Measurements from ENCODE around the gene SH3RF1.

The SH3RF1 gene

DNA sequence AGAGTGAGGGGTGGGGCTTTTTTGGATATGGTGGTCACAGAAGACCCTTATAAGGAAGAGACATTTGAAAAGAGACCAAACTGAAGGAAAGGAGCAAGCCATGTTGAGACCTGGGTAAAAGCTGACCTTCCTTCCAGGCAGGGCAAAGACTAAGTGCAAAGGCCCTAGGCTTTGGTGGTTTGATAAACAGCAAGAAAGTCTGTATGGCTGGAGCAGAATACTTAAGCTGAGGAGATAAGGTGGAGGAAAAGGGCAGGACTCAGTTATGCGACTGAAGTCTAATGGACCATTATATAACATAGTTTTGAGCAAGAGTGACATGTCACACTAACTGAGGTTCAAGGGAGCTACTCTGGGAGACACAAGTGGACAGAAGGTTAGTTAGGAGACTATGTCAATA is 20.0 kb downstream of the SH3RF1 start:
- DNase-seq: no peak

DNA sequence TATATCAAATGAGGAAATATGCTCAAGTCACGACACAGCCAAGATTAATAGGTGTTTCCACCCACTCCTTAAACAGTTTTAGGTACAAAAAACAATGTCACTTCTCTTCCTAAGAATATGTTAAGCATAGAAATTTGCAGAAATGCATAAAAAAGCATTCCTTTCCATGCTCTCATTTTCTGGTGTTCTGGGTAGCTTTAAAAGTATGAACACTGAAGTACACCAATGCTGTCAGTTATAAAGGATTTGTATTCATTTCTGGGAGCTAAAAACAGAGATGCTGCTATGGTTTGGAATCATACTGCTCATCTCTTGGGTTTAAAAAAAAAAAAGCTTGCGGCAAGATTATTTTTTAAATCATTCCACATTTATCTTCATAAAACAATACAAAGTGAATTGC is 20.8 kb downstream of the SH3RF1 start:
- no peak for DNase-seq

DNA sequence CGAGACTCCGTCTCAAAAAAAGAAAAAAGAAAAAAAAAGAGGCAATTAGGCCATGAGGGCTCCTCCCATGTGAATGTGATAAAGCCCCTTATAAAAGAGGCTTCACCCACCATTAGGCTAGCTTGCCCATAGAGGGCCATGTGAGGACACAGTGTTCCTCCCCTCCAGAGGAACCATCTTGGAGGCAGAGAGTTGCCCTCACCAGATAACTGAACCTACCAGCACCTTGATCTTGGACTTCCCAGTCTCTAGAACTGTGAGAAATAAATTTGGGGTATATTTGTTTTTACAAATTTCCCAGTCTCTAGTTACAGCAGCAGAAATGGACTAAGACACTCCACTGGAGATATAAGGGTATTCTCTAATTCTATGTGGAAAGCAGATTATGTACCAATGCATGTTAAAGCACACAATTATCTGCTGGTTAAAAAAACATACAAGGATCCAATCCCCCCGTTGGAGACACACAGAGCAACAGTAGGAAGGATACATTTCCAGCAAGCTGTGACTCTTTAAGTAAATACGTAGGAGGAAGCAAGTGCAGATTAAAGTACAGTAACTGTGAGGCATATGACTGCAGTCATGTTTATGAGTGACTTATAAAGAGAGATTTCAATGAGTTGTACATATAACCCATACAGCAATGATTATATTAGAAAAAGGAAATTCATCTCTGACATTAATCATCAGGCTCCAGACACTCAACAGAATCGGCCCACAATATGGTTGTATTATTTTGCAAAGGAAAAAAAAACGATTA is 21.4 kb downstream of the SH3RF1 start:
- DNase-seq: no peak

DNA sequence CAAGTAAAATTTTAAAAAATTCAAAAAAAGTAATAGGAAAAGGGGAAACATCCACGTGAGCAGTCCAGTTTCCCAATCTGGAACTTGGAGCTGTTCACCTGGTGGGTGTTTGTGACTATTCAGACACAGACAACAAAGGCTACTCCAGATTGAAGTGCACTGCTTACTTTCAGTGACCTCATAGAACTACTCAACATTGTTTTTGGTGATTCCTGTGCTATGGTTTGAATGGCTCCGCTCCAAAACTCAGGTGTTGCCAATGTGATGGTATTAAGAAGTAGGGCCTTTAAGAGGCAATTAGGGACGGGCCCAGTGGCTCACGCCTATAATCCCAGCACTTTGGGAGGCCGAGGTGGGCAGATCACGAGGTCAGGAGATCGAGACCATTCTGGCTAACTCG is 22.1 kb downstream of the SH3RF1 start:
- DNase-seq: no peak

DNA sequence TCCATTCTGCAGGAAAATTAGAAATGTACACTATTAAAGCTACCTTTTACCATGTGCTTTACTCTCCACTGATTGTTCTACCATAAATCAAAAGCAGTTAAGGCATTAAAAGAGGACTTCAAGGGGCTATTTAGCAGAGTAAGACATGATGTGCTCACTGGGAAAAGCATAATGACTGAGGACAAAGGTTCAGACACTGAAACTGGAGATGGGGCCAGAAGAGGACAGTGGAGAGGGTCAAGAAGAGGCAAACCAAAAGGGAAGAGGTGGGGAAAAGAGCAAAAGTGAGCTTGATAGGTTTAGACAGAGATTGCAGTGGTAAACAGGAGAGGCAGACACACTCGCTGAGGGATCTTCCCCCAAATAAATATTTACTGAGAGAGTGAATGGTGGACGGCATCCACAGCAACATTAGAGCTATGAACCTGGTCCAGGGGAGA is 23.8 kb downstream of the SH3RF1 start:
- no peak for DNase-seq

DNA sequence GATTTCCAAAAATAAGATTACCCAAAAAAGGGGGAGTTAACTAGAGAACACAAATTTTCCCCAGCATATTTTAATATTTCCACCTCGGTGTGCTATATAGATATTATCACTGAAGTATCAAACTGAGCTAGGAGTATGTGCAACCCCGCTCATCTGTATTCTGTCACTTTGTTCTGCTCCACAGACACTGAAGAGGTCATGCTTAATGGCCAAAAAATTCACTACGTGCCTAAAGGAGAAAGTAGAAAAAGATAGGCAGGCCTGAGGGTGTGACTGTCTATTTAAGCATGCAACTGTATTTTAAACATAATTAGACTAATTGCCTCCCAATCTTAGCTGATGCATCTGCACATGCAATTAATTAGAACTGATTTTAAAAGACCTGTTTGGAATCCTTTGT is 24.5 kb downstream of the SH3RF1 start:
- DNase-seq: no peak

DNA sequence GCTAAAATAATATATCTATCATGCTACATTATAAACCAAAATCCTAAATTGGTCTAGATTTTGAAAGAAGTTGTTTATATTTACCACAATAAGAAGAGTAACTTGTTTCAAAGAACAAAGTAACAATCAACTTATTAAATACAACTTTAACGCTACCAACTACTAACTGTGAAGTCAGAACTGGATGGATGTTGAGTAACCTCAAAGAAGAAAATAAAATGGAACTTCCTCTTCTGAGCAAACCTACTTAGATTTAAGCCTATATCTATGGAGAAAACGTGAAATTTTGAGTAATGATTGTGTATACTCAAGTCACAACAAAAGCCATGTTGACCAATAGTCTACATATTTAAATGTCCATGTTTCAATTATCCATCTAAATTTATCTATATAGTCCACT is 25.7 kb downstream of the SH3RF1 start:
- no peak for DNase-seq

DNA sequence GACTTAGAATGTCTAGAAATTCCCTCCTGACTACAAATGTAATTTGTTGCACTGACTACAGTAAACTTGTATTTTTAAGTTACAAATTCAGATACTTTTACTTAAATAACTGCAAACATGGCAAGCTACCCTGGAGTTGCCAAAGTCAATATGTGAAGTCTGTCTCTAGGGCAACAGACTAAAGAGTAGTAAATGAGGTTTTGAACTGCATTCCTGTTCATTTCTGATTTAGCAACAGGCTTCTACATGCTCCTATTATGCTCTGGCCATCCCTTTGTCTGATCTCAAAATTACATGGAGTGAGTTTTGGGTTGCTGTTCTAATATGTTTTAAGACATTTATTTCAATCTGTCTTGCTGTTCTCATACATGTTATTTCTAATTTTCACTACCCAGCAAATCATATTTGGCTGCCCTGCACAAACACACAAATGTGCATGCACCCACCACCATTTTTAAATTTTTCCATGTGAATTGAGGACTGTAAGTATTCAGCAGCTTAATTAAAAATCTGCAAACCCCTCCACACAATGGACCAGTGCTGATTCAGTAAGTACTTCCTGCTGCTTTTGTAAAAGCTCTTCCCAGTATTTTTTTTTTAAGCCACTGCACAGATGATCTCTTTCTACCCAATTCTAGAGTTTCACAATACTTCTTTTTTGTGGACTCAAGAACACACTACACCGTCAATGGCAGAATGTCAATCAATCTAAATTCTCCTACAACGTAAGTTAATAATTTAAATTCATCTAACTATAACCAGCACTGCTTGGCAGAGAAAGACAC is 26.7 kb downstream of the SH3RF1 start:
- no peak for DNase-seq

DNA sequence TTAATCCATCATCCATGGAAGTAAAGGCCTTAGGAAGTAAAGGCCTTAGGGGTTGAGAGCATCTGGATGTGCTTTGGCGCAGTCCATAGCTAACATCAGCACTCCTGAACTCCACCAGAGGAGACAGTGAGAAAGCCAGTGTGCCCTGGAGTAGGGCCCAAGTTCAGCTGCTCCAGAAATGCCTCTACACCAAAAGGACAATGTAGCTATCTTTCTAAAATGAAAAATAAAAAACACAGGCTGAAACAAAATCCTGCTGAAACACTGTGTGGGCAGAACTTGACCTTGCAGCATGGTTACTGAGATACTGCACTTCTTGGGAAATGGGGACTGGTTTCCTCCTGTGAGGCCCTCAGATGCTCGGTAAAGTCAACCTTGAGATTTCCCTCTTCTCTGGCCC is 29.3 kb downstream of the SH3RF1 start:
- no peak for DNase-seq

DNA sequence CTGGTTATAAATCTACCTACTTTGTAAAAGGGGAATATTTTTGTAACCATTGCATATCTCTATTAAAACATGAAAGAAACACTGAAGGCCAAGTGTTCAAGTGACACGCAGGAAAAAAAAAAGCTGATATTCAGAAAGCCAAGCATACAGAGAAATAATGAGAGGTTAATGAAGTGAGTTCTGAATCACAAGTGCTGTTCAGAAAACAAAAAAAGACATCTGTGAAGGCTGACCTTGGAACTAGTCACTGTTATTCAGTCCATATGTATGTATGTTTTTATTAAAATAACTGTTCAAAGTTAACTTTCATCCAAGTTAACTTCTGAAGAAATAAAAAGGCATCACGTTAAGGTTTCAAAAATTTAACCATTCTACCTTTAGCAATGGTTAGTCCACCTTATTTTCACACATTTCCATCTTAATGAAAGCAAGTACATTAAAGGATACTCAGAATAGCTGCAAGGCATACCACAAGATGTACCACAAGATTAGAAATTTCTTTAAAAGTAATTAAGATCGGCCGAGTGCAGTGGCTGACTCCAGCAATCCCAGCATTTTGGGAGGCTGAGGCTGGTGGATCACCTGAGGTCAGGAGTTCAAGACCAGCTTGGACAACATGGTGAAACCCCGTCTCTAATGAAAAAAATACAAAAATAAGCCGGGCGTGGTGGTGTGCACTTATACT is 31.4 kb downstream of the SH3RF1 start:
- DNase-seq: no peak

DNA sequence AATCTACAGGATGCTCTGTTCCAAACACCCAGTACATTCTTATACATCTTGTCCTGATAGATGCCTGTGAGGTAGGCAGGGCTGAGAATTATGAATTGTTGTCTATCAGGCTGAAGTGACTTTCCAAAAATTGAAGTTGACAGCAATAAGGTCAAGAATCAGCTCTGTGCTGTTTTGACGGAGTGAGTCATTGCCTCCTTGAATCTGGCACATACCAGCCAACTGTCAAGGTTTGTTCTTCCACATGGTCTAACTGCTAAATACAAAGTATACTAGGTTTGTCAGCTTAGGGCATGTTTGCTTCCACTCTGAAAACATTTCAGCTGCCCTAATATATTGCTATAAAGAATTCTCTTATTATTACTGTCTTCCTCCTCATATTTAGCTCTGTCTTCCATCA is 32.3 kb downstream of the SH3RF1 start:
- DNase-seq: no peak

DNA sequence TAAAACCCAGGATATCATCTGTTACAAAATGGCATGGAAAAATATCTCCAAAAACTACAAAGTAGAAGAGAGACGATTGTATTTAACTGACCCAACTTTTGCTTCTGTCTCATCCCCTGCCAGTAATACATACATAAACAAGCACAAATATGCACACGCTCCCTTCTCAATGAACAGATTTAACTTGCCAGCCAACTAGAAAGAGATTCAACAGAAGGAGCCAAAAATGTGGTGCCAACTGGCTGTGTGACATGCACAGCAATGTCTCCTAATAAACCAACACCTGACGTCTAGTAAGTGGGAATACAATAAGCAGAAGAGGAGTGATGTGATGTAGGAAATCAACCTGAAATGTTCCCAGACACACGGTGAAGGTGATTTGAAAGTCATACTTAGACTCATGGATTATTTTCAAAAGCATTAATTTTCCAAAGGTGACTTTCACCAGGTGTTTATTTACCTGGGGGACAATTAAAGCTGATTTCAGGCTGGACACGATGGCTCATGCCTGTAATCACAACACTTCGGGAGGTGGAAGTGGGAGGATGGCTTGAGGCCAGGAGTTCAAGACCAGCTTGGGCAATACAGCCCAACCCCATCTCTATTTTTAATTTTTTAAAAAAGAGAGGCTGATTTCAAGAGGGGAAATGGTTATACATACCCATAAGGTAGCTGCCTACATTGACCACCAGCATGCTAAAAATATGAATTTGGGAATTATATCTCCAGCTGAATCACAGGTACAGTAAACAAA is 33.7 kb downstream of the SH3RF1 start:
- DNase-seq: no peak

DNA sequence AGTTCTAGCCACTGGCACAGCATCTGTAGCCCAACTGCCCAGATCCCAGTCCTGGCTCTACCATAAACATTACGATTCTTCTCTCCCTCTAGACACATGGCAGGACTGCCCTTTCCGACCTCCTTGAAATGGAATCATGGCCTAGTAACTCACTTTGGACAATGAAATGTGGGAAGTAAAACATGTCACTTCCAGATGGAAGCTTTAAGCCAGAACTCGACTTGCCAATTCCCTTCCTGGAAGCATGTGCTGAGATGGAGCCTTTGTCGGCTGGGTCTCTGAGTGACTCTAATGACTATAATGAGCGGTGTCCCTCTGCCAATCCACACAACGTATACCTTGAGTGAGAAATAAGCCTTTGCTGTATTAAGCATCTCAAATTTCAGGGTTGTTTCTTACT is 34.7 kb downstream of the SH3RF1 start:
- DNase-seq: no peak

DNA sequence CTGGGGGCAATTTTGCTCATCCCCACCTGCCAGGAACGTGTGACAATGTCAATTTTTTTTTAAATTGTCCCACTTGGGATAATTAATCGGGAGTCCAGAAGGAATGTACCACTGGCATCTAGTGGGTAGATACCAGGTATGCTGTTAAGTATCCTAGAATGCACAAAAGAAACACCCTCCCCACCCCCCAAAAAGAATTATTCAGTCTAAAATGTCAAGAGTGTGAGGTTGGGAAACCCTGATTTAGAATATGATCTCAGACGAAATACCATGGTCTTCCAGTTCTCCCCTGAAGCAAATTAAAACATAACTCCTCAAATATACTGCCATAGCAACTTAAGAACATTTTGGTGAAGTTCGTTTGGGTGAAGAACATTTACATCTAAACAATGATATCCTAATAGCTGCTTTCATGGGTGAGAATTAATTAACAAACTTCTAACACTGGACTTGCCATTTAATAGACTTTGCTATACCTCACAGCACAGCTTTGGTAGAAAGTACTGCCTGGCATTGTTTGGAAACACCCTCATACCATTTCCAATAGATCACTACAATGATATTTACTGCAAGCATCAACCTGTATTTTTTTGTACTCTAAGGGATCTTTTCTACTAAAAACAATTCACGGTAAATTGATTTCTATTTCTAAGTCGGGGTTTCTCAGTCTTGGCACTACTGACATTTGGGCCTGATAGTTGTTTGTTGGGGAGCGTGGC is 36.5 kb downstream of the SH3RF1 start:
- DNase-seq: no peak

DNA sequence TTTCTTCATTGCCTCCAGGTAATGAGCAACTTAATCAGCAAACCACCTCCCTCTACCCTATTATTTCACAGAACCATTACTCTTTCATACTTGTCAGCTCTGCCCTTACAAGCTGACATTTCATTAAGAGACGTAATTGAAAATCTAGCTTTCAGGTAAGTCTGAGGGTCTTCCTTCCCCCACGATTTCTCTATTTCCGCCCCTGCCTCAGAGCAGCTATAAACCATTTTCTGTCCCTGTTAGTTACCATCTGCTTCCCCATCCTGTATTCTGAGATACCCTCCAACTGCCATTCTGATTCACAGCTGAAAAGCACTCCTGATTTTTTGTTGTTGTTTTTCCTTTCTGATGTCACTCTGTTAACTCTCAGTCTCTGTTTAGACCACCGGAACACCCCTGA is 37.1 kb downstream of the SH3RF1 start:
- DNase-seq: no peak

DNA sequence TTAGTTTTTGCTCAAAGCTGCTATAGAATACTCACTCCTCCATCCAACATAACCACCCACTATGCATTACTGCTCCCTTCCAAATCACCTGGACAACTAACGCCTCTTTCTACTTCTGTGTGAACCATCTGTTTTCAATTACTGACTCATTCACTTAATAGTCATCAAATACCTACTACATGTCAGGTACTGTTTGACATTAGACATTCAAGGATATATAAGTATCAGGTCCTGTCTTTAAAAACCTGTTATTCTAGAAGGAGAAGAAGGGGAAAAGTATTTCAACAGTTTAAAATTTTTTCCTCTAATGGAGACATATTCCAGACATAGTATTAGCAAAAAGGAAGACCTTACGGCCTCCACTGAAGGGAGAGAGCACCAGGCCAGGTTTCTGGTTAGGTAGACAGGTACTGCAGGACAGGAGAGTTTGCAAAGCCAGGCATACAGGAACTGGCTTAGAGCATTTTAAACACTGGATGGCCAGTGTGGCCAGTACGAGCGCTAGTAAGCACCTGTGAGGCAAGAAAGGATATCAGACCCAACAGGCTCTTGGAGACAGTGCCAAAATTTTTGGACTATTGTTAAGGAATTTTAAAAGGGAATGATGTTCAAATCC is 39.0 kb downstream of the SH3RF1 start:
- DNase-seq: no peak

DNA sequence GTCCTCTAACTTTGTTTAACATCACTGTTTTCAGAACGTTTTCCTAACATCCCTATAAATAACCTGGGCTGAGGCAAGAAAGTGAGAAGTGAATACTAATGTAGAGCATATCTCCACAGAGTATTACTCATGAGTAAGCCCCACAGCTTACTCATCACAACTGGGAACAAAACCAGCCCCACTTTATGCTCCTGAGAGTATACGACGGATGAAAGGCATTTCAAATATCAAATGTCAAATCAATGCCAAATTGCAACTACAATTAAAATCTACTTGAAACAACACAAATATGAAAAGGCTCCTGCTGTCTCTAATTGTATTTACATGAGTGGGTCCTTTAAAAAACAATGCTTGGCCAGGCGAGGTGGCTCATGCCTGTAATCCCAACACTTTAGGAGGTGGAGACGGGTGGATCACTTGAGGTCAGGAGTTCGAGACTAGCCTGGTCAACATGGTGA is 41.2 kb downstream of the SH3RF1 start:
- DNase-seq: peak; percentile 31

DNA sequence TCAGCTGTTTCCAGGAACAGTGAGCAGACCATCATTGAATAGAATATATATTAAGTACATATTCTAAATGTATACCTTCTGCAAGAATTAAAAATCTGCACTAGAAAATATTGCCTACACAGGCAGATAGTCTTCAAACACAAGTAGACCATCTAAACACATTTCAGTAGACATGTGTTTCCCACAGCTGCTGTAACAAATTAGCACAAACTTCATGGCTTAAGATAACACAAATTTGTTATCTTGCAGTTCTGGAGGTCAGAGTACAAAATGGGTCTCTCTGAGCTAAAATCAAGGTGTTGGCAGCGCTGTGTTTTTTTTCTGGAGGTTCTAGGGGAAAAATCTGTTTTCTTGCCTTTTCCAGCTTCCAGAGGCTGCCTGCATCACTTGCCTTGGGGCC is 42.7 kb downstream of the SH3RF1 start:
- DNase-seq: no peak

DNA sequence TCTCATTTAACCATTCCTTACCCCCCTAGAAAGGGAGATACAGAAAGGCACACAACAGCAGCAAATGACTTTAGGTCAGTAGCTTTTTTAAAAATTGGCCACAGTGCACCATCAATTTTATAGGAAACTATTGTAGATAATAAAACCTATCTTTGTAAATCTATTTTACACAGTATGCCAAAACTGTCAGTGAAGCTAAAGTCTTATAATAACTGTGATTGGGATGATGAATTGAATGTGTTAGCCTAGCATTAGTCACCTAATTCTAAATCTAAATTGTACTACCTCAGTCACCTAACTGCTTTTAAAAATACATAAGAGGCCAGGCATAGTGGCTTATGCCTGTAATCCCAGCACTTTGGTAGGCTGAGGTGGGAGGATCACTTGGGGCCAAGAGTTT is 44.2 kb downstream of the SH3RF1 start:
- DNase-seq: no peak

DNA sequence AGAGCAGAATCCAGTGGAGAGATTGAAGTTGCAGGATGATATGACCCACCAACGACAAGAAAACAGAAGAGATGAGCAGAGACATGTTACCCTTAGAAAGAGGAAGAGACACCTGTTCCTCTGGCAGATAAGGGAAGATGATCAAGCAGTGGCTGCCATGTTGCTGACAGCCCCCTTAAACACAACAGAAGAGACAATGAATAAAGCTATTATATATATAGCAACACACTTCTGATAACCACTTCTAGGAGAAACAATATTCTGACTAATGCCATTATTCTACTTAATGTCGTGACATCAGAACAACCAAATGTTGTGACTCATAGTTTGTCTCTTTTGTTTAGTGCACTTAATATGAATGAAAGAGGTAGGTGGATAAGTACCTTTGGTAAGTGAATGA is 44.9 kb downstream of the SH3RF1 start:
- no peak for DNase-seq

DNA sequence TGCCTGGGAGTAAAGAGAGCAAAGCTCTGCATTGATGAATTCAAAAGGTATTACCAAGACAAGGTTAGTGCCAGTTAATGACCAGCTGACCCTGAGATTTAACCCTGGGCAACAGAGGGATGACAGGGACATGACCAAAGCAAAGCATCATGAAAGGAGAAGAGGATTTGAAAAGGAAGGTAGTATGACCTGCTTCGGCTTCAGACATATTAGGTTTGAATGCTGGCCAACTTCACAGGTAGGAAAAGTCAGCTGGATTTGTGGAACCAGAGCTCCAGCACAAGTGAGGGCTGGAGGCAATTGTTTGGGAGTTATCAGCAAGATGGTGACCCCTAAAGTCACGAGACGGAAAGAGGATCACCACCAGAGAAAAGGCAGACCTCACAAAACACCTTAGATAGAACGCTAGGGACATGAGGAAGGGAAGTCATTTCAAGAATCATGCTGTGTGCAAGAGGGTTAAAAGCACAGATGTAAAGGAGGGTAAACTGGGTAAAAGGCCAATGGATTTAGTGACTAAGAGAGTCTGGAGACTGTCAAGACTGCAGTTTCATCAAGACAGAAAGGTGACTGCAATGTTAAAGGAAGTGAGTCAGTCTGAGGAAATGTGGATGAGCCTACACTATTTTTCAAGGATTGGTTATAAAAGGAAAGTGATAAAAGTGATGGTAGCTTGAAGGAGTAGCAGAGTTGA is 45.6 kb downstream of the SH3RF1 start:
- no peak for DNase-seq

Measured in T1000 (cell line).